GM18502 (cell line): ENCODE data around the gene CRAT.
"Not testable (repeated sequence)": the region's sequence is repeated elsewhere in the genome, so short reads cannot be mapped to it uniquely, and the experiment has no call there.

Source experiments
- ATAC-seq: cut with Tn5 transposase; IDR thresholded peaks from one replicate; pipeline ENCODE4 v1.9.1; 2021; ENCODE audit warnings: mild to moderate bottlenecking; ENCODE audit not compliant: unreplicated experiment, poor library complexity

The CRAT gene

GRCh38 chr9:129113645-129114304 is 3.2 kb upstream of the CRAT start:
- no peak for ATAC-seq

- not testable (repeated sequence) for ATAC-seq
Observed at GRCh38 chr9:129112526-129112925, 1.9 kb upstream of the CRAT start.

DNA sequence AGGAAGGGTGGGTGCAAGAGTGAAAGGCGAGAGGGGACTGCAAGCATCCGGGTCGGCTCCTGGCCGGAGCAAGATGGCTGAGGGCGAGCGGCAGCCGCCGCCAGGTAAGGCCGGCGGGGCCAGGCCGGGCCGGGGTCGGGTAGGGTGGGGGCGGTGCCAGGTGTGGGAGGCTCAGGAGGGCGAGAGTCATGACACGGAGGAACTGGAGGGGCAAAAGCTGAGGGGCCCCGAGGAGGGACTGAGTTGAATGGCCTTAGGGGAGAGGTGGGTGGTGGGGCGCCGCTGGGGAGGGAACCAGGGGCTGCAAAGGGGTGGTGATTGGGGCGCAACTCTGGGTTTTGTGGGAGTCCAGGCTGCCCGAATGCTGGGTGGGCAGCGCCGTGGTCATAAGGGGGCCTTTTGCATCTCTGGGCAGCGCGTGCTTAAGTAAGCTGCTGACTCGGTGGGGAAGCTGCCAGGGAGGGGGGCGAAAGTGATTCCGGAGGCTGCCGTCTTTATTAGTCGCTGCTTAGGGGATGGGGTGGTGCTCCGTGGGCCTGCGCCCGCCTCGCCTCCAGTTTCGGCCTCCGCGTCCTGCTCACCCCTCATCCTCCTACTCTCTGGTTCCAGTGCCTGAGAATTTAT is 1.0 kb upstream of the CRAT start:
- peak; percentile 38 for ATAC-seq

- ATAC-seq = peak; percentile 13
Observed at GRCh38 chr9:129109952-129110739, 447 bp downstream of the CRAT start.

GRCh38 chr9:129109537-129109903 is 1.1 kb downstream of the CRAT start:
- ATAC-seq = no peak

GRCh38 chr9:129108805-129109536 is 1.6 kb downstream of the CRAT start:
- ATAC-seq = no peak

DNA sequence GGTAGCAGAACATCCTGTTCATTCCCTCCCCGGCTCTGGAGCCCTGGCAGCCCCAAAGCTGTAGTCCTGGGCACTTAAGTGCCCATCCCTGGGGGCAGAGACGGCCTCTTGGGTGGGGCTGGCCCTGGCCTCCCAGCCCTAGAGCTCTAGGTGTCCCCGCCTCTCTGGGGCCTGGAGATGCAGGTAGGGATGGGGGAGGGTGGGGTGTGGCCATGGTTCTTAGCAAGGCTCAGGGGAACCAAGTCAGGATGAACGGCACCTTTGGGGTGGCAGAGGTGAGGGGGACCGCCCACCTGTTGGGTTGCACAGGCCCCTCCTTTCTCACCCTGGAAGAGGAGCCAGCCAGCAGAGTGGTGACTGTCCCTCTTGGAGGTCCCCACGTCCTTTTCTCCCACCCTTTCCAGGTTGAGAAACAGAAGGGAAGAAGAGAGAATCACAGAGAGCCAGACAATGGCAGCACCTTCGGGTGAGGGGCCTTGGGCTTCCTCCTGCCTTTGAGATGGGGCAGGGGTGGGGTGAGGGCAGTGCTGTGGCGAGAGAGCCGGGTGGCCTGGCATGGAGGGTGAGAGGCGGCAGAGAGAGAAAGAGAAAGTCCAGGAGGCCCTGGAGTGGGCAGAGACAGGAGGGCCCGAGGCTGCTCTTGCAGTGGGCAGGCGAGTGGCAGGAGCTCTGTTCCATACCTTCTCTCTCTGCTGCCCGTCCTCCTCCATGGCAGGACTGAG is 2.3 kb downstream of the CRAT start:
- ATAC-seq = no peak

DNA sequence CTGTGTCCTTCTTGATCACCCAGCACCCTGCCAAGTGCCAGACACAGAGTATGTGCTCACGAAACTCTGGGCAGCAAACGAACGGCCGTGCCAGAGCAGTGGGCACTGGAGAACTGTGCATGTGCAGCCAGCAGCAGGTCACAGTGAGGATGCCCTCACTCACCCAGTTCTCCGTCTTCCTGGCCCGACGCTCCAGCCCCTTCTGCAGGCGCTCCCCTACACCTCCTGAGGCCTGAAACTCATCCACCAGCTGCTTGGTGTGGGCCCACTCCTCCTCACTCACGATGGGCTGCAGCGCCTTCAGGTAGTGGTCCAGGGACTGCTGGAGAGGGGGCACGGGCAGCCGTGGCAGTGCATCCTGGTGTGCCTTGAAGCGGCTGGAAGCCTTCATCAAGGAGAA is 2.9 kb downstream of the CRAT start:
- no peak for ATAC-seq

DNA sequence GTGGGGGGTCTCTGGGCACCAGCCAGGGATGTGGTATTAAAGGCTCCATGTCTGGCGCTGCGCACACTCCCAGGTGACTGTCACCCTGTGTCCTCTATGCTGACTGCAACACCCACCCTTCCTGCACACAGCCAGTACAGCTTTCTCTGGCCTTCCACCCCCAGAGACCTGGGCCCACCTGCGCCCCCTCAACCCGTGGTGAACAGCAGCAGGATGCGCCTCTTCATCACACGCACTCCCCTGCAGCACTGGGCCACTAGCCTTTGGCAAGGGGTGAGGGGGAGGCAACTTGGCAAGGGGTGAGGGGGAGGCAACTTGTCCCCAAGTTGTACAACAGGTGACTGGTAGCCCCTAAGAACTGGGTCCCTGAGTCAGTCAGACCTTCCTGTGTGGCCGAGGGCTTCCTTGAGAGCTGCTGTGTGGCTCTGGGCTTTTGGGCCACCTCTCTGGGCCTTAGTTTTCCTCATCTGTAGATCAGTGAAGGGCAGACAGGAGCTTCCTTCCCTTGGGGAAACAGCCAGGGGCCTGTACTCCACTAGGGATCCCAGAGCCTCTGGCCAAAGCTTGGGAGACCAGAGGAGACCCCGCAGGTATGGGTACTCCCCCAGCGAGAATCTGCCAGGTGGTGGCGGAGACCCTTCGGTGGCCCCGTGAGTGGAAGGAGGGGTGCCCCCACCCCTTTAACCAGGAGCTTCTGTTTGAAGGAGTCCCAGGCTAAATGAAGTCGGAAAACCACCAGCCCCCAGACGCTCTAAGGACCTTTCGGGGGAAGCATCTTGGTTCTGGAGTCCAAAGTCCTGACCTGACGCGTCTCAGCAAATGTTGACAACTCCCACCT is 4.5 kb downstream of the CRAT start:
- ATAC-seq = no peak

DNA sequence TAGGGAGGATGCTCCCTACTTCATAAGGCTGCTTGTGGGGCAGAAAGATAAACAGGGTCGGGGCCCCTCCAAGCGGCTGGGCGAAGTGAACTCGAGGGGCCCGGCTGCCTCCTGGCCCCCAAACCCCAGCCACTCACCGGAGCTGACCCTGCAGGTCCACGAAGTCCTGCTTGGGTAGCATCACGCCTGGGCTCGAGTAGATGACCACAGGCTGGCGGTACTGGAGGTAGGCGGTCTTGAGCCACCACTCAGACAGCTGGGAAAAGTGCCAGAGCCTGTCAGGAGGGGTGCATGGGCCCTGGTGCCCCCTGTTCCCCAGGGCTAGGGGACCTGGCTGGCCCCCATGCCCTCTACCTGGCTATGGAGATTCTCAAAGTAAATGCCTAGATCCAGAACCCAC is 6.5 kb downstream of the CRAT start:
- ATAC-seq = no peak

GRCh38 chr9:129103595-129103965 is 7.0 kb downstream of the CRAT start:
- ATAC-seq = no peak

DNA sequence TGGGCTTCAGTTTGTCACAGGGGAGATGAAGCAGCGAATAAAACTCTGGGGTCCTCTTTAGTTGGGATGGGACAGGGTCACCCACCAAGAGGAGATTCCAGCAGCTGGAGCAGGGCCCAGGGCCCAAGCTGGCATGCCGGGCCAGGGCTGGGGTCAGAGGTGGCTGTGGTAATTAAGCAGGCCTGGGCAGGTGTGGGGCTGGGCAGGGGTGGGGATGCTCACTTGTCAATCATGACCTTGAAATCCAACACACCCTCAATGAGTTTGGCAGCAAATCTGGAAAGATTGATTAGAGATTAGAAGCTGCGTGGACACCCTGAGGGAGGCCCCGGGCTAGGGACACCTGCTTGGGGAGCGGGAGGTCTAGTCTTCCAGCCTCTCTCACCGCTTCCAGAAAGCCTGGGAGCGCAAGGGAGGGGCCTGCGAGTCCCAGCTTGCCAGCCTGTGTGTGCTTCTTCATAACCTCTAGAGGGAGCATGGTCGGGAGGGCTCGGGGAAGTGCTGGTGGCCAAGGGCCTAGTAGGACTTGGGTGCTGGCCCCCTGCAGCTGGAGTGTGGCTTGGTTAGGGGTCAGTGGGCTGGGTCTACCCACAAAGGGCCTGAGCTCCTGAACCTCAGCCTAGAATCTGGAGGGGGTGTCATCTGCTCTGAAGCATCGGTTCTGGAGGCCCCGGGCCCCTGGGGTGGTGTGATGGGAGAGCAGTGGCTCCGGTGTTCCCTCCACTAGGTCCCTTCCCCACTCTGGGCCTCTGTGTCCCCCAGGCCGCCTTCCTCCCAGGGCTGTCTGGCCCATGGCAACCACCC is 7.6 kb downstream of the CRAT start:
- no peak for ATAC-seq

DNA sequence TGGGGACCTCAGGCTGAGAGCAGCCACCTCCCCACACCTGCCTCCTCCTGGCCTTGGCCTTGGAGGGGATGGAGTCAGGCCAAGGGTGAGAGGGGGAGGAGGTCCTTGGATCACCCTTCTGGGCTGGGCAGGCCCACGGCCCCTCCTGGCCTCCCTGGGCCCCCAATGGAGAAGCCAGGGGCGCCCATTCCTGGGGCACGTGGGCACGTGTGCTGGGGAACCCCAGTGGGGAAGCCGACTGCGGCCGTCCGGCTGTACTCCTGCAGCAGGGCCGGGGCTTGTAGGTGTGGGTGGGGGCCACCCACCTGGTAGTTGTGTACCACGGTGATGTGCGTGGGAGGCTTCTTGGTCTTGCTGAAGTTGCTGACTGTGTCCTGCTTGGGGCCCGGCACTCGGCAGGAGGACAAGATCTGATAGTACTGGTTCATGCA is 8.5 kb downstream of the CRAT start:
- no peak for ATAC-seq

DNA sequence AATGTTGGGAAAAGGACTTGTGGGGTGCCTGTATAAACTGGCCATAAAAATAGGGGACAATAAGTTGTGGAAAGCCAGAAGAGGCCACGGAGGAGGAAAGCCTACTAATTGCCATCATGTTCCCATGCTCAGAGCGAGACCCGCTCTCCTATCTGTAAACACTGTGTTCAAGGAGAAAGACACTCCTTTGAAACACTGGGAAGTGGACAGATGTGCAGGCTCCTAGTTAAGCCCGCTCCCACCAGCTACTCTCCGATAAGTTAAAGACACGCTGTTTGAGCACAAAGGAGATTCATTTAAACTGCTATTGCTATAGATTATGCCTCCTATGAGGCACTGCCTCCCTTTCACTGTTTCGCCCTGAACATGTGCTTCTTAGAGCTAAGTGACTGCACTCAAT is 9.3 kb downstream of the CRAT start:
- no peak for ATAC-seq

- no peak for ATAC-seq
Observed at GRCh38 chr9:129100383-129101169, 10.0 kb downstream of the CRAT start.

DNA sequence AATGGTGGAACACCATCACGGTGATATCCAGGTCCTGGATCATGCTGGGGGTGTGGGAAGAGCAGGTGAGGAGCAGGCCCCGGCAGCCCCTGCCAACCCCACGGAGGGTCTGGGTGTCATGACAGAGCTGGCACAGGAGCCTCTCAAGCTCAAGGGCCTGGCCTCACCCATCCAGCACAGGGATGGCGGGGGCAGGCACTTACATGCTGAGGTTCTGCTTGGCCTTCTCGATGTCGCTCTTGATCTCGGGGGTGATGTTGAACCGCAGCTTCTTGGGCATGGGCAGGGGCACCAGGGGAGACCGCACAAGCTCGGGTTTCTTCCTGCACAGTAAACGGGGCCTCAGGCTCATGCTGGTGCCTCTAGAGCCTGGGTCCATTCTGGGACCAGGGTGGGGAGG is 12.3 kb downstream of the CRAT start:
- no peak for ATAC-seq

DNA sequence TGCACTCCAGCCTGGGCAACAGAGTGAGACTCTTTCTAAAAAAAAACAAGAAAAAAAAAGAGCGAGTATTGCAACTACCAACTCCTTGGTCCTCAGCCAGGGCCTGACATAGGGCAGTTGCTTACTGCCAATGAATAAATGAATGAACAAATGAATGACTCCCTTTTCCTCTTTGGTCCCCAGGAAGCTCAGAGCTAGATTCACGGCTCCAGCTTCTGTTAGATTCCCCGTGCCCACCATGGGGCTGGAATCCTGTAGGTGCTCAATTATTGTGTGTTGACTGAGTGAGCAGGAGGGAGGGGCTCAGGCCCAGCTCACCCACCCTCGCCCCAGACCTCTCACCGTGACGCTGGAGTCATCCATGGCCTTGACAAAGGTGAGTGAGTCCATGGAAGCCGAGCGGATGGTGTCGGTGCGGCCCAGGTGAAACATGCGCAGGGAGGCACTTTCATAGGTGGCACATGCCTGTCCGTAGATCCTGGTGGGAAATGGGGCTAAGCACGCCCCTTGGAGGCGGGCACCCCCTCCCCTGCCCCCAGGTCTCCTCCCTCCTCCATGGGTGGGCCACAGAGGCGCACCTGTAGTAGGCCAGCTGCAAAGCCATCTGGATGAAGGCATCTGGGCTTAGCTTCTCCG is 12.8 kb downstream of the CRAT start:
- ATAC-seq = no peak
